ENCODE data around the gene GPI. TPM values are rescaled to one million over a fixed set of nuclear protein-coding genes. Genes with fewer than 3 reads are reported as not detected.
A peak's percentile ranks its signal among the peaks of the same experiment; 100 is the strongest.
"Not testable (repeated sequence)": the region's sequence is repeated elsewhere in the genome, so short reads cannot be mapped to it uniquely, and the experiment has no call there.

GPI gene
- total RNA-seq, 2 experiments from 2014 or later: 725 to 786 TPM

GRCh38 chr19:34382471-34382870, 17.5 kb downstream of the GPI start:
- POLR2A ChIA-PET: no interaction called here
- Mint-ChIP-seq H3K27ac (no peak overlapping the region), H3K4me3 (no peak overlapping the region), H3K9me3 (no peaks in the 10 kb centered on the region), H3K27me3 (no peaks in the 10 kb centered on the region), H3K4me1 (peaks cover 6% of the 10 kb centered on the region), H3K36me3 (peaks cover 45% of the 10 kb centered on the region)
- DNase-seq: no peak
- ATAC-seq (ENCODE audit: low read depth): no peak

- H3K27me3 Mint-ChIP-seq: no peaks in the 10 kb centered on the region
- peaks cover 6% of the 10 kb centered on the region for H3K4me1 Mint-ChIP-seq
- ATAC-seq (ENCODE audit: low read depth) (no peak), DNase-seq (no peak)
- H3K9me3 Mint-ChIP-seq: no peaks in the 10 kb centered on the region
- peaks cover 46% of the 10 kb centered on the region for H3K36me3 Mint-ChIP-seq
- peak overlapping the region; percentile 63 for H3K27ac Mint-ChIP-seq
- POLR2A ChIA-PET: no interaction called here
- H3K4me3 Mint-ChIP-seq: no peak overlapping the region
These were observed 18.6 kb downstream of the GPI start for GRCh38 chr19:34383599-34383998.

- ATAC-seq (ENCODE audit: low read depth) (no peak), DNase-seq (no peak)
- Mint-ChIP-seq H3K27ac (peak overlapping the region; percentile 59), H3K27me3 (no peaks in the 10 kb centered on the region), H3K4me3 (no peak overlapping the region), H3K4me1 (peaks cover 6% of the 10 kb centered on the region), H3K36me3 (peaks cover 41% of the 10 kb centered on the region), H3K9me3 (no peaks in the 10 kb centered on the region)
- POLR2A ChIA-PET: no interaction called here
These were observed 21.8 kb downstream of the GPI start for GRCh38 chr19:34386645-34387445.

- no peak for ATAC-seq (ENCODE audit: low read depth)
- Mint-ChIP-seq H3K4me3 (no peak overlapping the region), H3K27ac (no peak overlapping the region), H3K4me1 (peaks cover 6% of the 10 kb centered on the region), H3K36me3 (peaks cover 40% of the 10 kb centered on the region), H3K27me3 (no peaks in the 10 kb centered on the region), H3K9me3 (no peaks in the 10 kb centered on the region)
- no peak for DNase-seq
- POLR2A ChIA-PET: no interaction called here
These were observed 22.4 kb downstream of the GPI start for GRCh38 chr19:34387446-34387810.

- H3K9me3 Mint-ChIP-seq; DNase-seq; H3K27ac Mint-ChIP-seq; H3K4me3 Mint-ChIP-seq; H3K27me3 Mint-ChIP-seq; H3K4me1 Mint-ChIP-seq; POLR2A ChIA-PET; ATAC-seq (ENCODE audit: low read depth): not testable (repeated sequence)
- peaks cover 27% of the 10 kb centered on the region for H3K36me3 Mint-ChIP-seq
These were observed 23.7 kb downstream of the GPI start for GRCh38 chr19:34388745-34389144.

GRCh38 chr19:34391813-34392212, 26.8 kb downstream of the GPI start:
- peaks cover 8% of the 10 kb centered on the region for H3K36me3 Mint-ChIP-seq
- H3K4me1 Mint-ChIP-seq: no peaks in the 10 kb centered on the region
- POLR2A ChIA-PET: no interaction called here
- no peak overlapping the region for H3K27ac Mint-ChIP-seq
- no peaks in the 10 kb centered on the region for H3K9me3 Mint-ChIP-seq
- H3K4me3 Mint-ChIP-seq: no peak overlapping the region
- H3K27me3 Mint-ChIP-seq: no peaks in the 10 kb centered on the region
- ATAC-seq (ENCODE audit: low read depth) (no peak), DNase-seq (no peak)

- peaks cover 11% of the 10 kb centered on the region for H3K36me3 Mint-ChIP-seq
- peaks cover 1% of the 10 kb centered on the region for H3K4me1 Mint-ChIP-seq
- no peaks in the 10 kb centered on the region for H3K9me3 Mint-ChIP-seq
- no peak overlapping the region for H3K27ac Mint-ChIP-seq
- ATAC-seq (ENCODE audit: low read depth) (no peak), DNase-seq (no peak)
- no peaks in the 10 kb centered on the region for H3K27me3 Mint-ChIP-seq
- POLR2A ChIA-PET: no interaction called here
- no peak overlapping the region for H3K4me3 Mint-ChIP-seq
These were observed 28.0 kb downstream of the GPI start for GRCh38 chr19:34393031-34393430.

GRCh38 chr19:34393629-34394028, 28.6 kb downstream of the GPI start:
- Mint-ChIP-seq H3K27ac (no peak overlapping the region), H3K4me3 (no peak overlapping the region), H3K27me3 (no peaks in the 10 kb centered on the region), H3K36me3 (peaks cover 13% of the 10 kb centered on the region), H3K4me1 (peaks cover 1% of the 10 kb centered on the region), H3K9me3 (no peaks in the 10 kb centered on the region)
- POLR2A ChIA-PET: no interaction called here
- ATAC-seq (ENCODE audit: low read depth) (no peak), DNase-seq (no peak)

GRCh38 chr19:34397853-34398252, 32.9 kb downstream of the GPI start:
- POLR2A ChIA-PET: interaction anchor here (0.7 kb wide), 1 partner anchor 13 kb away, joined by 4 read pairs; no protein-coding TSS in a partner anchor
- DNase-seq (no peak), ATAC-seq (ENCODE audit: low read depth) (no peak)
- no peaks in the 10 kb centered on the region for H3K9me3 Mint-ChIP-seq
- peaks cover 4% of the 10 kb centered on the region for H3K4me1 Mint-ChIP-seq
- H3K4me3 Mint-ChIP-seq: no peak overlapping the region
- H3K27ac Mint-ChIP-seq: no peak overlapping the region
- H3K27me3 Mint-ChIP-seq: no peaks in the 10 kb centered on the region
- H3K36me3 Mint-ChIP-seq: peaks cover 29% of the 10 kb centered on the region

GRCh38 chr19:34399886-34400285, 34.9 kb downstream of the GPI start:
- Mint-ChIP-seq H3K27ac (no peak overlapping the region), H3K9me3 (no peaks in the 10 kb centered on the region), H3K4me3 (no peak overlapping the region), H3K4me1 (peaks cover 13% of the 10 kb centered on the region), H3K27me3 (no peaks in the 10 kb centered on the region), H3K36me3 (peaks cover 29% of the 10 kb centered on the region)
- POLR2A ChIA-PET: no interaction called here
- DNase-seq (no peak), ATAC-seq (ENCODE audit: low read depth) (no peak)

- POLR2A ChIA-PET; DNase-seq; H3K27me3 Mint-ChIP-seq; H3K27ac Mint-ChIP-seq; H3K4me3 Mint-ChIP-seq; ATAC-seq (ENCODE audit: low read depth); H3K9me3 Mint-ChIP-seq: not testable (repeated sequence)
- H3K36me3 Mint-ChIP-seq: peaks cover 27% of the 10 kb centered on the region
- peaks cover 15% of the 10 kb centered on the region for H3K4me1 Mint-ChIP-seq
These were observed 35.8 kb downstream of the GPI start for GRCh38 chr19:34400844-34401243.

GRCh38 chr19:34402074-34402600, 37.1 kb downstream of the GPI start:
- Mint-ChIP-seq H3K27ac (no peak overlapping the region), H3K4me1 (peaks cover 16% of the 10 kb centered on the region), H3K9me3 (no peaks in the 10 kb centered on the region), H3K36me3 (peaks cover 26% of the 10 kb centered on the region), H3K27me3 (no peaks in the 10 kb centered on the region), H3K4me3 (no peak overlapping the region)
- DNase-seq: no peak
- no peak for ATAC-seq (ENCODE audit: low read depth)
- POLR2A ChIA-PET: no interaction called here

GRCh38 chr19:34403784-34404108, 38.8 kb downstream of the GPI start:
- POLR2A ChIA-PET: interaction anchor here (0.9 to 2.8 kb wide), 3 partner anchors 20 to 27 kb away, joined by 3 to 21 read pairs (median 6); partner anchors contain the start of gene UBA2
- Mint-ChIP-seq H3K27ac (peak overlapping the region; percentile 83), H3K4me1 (peaks cover 17% of the 10 kb centered on the region), H3K27me3 (no peaks in the 10 kb centered on the region), H3K9me3 (no peaks in the 10 kb centered on the region), H3K36me3 (peaks cover 20% of the 10 kb centered on the region), H3K4me3 (peak overlapping the region; percentile 90)
- ATAC-seq (ENCODE audit: low read depth) (no peak), DNase-seq (no peak)
